H1 (cell line): ENCODE measurements around the gene FLVCR1. TPM values are rescaled to one million over a fixed set of nuclear protein-coding genes. Genes with fewer than 3 reads are reported as not detected.
A peak's percentile ranks its signal among the peaks of the same experiment; 100 is the strongest.

Source experiments
- CBX5 ChIP-seq: fragments of 300-800, 300-1000 bp; sonication (generic); IDR thresholded peaks from 2 replicates; pipeline ENCODE4 v1.7.1; 2016; ENCODE audit warnings: antibody characterized with exemption, low read length, low read depth
- EP300 ChIP-seq, 2 experiments: IDR thresholded peaks; 1 replicate in 1 of 2; 2 replicates in 1 of 2; pipeline ENCODE4 v1.6.1; 2011 to 2012; ENCODE audit warnings: low read depth in 2 of 2, low read length in 2 of 2, mild to moderate bottlenecking in 2 of 2, borderline replicate concordance in 1 of 2, inconsistent platforms in 1 of 2, moderate library complexity in 1 of 2
- GABPA ChIP-seq: IDR thresholded peaks from 2 replicates; pipeline ENCODE4 v1.6.1; 2011; ENCODE audit warnings: mild to moderate bottlenecking, low read length, moderate library complexity, borderline replicate concordance; ENCODE audit not compliant: insufficient read depth
- POLR2A ChIP-seq, 2 experiments: IDR thresholded peaks; 1 replicate in 1 of 2; 2 replicates in 1 of 2; pipeline ENCODE4 v1.6.1; 2011; ENCODE audit warnings: low read depth in 2 of 2, low read length in 2 of 2, mild to moderate bottlenecking in 2 of 2; ENCODE audit errors: control extremely low read depth in 1 of 2
- POU5F1 ChIP-seq: IDR thresholded peaks from 2 replicates; pipeline ENCODE4 v1.6.1; 2011; ENCODE audit warnings: low read depth, mild to moderate bottlenecking, low read length, moderate library complexity
- RXRA ChIP-seq: IDR thresholded peaks from 2 replicates; pipeline ENCODE4 v1.6.1; 2011; ENCODE audit warnings: low read depth, mild to moderate bottlenecking, low read length, moderate library complexity; ENCODE audit not compliant: insufficient read depth
- SIX5 ChIP-seq: IDR thresholded peaks from 2 replicates; pipeline ENCODE4 v1.6.1; 2011; ENCODE audit warnings: mild to moderate bottlenecking, low read depth, low read length
- SP2 ChIP-seq: IDR thresholded peaks from 2 replicates; pipeline ENCODE4 v1.6.1; 2012; ENCODE audit warnings: mild to moderate bottlenecking, low read length, inconsistent platforms
- SP4 ChIP-seq: IDR thresholded peaks from 2 replicates; pipeline ENCODE4 v1.6.1; 2012; ENCODE audit warnings: low read length, inconsistent platforms
- polyA plus RNA-seq, 7 experiments: library from polyadenylated mRNA; depleted of rRNA in 3 of 7; stranded (reverse) in 5 of 7; unstranded in 2 of 7; fragments of >200 nt in 5 of 7; fragments of 200-250 nt in 2 of 7; gene quantifications; 1 replicate in 5 of 7; 2 replicates in 1 of 7; 4 replicates in 1 of 7; pipeline versions ENCODE4 v1.2.1 to v1.2.3, GENCODE V29; 2011 to 2013; ENCODE audit warnings: missing spikeins in 2 of 7, mixed read lengths in 2 of 7
- total RNA-seq: library from RNA; stranded (reverse); fragmentation: NEBNext Ultra II Directional; extraction: Animal tissue kit (Norgen Biotek cat#: 25700); gene quantifications from 2 replicates; pipeline ENCODE4 v1.2.1, GENCODE V29; 2021
- TF ChIP-seq, protein P1 (sequence below): fragments of 300-600 bp; sonication (generic); IDR thresholded peaks from 2 replicates; pipeline ENCODE4 v1.7.1; 2012; ENCODE audit warnings: low read length, moderate library complexity, mild to moderate bottlenecking, inconsistent platforms; ENCODE audit not compliant: insufficient replicate concordance

The FLVCR1 gene
- total and polyA plus RNA-seq, 2 of the 8 experiments (the other 6 are each of a cell fraction or from before 2014, with no cell fraction given): 31.8 to 75.7 TPM

DNA sequence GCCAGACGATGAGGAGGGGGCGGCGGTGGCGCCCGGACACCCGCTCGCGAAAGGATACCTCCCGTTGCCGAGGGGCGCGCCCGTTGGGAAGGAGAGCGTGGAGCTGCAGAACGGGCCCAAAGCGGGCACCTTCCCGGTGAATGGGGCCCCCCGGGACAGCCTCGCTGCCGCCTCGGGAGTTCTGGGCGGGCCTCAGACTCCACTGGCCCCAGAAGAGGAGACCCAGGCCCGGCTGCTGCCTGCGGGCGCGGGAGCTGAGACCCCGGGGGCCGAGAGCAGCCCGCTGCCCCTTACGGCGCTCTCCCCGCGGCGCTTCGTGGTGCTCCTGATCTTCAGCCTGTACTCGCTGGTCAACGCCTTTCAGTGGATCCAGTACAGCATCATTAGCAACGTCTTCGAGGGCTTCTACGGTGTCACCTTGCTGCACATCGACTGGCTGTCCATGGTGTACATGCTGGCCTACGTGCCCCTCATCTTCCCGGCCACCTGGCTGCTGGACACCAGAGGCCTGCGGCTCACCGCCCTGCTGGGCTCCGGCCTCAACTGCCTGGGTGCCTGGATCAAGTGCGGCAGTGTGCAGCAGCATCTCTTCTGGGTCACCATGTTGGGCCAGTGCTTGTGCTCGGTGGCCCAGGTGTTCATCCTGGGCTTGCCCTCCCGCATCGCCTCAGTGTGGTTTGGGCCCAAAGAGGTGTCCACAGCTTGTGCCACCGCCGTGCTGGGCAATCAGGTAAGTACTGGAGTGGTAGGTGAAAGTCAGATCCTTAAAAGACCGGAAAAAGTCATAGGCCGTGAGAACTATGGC is 588 bp downstream of the FLVCR1 start (continued):
- TF ChIP-seq CBX5 (no peak), SP4 (no peak), EP300 (IDR thresholded peaks at IDR 0.05; ENCODE audit: borderline replicate concordance in 1 of 2, low read depth in 2 of 2, low read length in 2 of 2) (no peak), POLR2A (IDR thresholded peaks at IDR 0.05; ENCODE audit: control extremely low read depth in 1 of 2, low read depth in 2 of 2, low read length in 2 of 2) (peak in 1 of 2 experiments; percentile 6; a peak in 1 of 3 replicates), SIX5 (no peak), GABPA (no peak), POU5F1 (no peak), RXRA (no peak), SP2 (no peak)
- TF ChIP-seq, protein P1, sequence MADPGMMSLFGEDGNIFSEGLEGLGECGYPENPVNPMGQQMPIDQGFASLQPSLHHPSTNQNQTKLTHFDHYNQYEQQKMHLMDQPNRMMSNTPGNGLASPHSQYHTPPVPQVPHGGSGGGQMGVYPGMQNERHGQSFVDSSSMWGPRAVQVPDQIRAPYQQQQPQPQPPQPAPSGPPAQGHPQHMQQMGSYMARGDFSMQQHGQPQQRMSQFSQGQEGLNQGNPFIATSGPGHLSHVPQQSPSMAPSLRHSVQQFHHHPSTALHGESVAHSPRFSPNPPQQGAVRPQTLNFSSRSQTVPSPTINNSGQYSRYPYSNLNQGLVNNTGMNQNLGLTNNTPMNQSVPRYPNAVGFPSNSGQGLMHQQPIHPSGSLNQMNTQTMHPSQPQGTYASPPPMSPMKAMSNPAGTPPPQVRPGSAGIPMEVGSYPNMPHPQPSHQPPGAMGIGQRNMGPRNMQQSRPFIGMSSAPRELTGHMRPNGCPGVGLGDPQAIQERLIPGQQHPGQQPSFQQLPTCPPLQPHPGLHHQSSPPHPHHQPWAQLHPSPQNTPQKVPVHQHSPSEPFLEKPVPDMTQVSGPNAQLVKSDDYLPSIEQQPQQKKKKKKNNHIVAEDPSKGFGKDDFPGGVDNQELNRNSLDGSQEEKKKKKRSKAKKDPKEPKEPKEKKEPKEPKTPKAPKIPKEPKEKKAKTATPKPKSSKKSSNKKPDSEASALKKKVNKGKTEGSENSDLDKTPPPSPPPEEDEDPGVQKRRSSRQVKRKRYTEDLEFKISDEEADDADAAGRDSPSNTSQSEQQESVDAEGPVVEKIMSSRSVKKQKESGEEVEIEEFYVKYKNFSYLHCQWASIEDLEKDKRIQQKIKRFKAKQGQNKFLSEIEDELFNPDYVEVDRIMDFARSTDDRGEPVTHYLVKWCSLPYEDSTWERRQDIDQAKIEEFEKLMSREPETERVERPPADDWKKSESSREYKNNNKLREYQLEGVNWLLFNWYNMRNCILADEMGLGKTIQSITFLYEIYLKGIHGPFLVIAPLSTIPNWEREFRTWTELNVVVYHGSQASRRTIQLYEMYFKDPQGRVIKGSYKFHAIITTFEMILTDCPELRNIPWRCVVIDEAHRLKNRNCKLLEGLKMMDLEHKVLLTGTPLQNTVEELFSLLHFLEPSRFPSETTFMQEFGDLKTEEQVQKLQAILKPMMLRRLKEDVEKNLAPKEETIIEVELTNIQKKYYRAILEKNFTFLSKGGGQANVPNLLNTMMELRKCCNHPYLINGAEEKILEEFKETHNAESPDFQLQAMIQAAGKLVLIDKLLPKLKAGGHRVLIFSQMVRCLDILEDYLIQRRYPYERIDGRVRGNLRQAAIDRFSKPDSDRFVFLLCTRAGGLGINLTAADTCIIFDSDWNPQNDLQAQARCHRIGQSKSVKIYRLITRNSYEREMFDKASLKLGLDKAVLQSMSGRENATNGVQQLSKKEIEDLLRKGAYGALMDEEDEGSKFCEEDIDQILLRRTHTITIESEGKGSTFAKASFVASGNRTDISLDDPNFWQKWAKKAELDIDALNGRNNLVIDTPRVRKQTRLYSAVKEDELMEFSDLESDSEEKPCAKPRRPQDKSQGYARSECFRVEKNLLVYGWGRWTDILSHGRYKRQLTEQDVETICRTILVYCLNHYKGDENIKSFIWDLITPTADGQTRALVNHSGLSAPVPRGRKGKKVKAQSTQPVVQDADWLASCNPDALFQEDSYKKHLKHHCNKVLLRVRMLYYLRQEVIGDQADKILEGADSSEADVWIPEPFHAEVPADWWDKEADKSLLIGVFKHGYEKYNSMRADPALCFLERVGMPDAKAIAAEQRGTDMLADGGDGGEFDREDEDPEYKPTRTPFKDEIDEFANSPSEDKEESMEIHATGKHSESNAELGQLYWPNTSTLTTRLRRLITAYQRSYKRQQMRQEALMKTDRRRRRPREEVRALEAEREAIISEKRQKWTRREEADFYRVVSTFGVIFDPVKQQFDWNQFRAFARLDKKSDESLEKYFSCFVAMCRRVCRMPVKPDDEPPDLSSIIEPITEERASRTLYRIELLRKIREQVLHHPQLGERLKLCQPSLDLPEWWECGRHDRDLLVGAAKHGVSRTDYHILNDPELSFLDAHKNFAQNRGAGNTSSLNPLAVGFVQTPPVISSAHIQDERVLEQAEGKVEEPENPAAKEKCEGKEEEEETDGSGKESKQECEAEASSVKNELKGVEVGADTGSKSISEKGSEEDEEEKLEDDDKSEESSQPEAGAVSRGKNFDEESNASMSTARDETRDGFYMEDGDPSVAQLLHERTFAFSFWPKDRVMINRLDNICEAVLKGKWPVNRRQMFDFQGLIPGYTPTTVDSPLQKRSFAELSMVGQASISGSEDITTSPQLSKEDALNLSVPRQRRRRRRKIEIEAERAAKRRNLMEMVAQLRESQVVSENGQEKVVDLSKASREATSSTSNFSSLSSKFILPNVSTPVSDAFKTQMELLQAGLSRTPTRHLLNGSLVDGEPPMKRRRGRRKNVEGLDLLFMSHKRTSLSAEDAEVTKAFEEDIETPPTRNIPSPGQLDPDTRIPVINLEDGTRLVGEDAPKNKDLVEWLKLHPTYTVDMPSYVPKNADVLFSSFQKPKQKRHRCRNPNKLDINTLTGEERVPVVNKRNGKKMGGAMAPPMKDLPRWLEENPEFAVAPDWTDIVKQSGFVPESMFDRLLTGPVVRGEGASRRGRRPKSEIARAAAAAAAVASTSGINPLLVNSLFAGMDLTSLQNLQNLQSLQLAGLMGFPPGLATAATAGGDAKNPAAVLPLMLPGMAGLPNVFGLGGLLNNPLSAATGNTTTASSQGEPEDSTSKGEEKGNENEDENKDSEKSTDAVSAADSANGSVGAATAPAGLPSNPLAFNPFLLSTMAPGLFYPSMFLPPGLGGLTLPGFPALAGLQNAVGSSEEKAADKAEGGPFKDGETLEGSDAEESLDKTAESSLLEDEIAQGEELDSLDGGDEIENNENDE: no peak
